ENCODE results near the gene CTSO. TPM values are rescaled to one million over a fixed set of nuclear protein-coding genes. Genes with fewer than 3 reads are reported as not detected.

CTSO gene
- total RNA-seq, 1 donor from 2014 or later: 7.5 TPM

DNA sequence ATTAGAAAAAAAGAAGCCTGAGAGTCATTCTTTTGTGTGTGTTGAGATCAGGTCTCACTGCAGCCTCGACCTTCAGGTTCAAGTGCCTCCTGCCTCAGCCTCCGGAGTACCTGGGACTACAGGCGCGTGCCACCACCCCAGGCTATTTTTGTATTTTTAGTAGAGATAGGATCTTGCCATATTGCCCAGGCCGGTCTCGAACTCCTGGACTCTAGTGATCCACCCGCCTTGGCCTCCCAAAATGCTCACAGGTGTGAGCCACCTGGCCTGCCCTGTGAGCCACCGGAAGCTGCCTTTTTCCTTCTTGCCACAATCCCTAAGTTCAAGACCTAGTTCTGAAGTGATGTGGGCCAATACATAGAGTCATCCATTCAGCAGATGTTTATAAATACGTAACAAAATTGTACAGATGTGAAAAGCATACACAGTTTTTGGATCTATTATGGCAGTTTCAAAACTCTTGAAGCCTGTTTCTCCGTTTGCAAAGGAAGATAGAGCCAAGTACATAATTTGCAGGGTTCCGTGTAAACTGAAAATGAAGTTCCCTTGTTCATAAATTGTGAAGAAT lies 536 bp upstream of the CTSO start:
- H3K4me1 ChIP-seq: peaks cover 0 to 4% of the 10 kb centered on the region in 2 donors
- H3K4me3 ChIP-seq: peak overlapping the region; percentile 85 to 98
- no peaks in the 10 kb centered on the region for H3K36me3 ChIP-seq
- no peaks in the 10 kb centered on the region for H3K9me3 ChIP-seq
- intact Hi-C loops (cut with DNase I): loop anchor here (1.0 to 10.0 kb wide), 5 partner anchors 427 to 1021 kb away; partner anchors contain the start of genes MAP9 and PDGFC
- DNase-seq (ENCODE audit: low spot score in 2 of 2): no peak
- TF ChIP-seq, protein P1, sequence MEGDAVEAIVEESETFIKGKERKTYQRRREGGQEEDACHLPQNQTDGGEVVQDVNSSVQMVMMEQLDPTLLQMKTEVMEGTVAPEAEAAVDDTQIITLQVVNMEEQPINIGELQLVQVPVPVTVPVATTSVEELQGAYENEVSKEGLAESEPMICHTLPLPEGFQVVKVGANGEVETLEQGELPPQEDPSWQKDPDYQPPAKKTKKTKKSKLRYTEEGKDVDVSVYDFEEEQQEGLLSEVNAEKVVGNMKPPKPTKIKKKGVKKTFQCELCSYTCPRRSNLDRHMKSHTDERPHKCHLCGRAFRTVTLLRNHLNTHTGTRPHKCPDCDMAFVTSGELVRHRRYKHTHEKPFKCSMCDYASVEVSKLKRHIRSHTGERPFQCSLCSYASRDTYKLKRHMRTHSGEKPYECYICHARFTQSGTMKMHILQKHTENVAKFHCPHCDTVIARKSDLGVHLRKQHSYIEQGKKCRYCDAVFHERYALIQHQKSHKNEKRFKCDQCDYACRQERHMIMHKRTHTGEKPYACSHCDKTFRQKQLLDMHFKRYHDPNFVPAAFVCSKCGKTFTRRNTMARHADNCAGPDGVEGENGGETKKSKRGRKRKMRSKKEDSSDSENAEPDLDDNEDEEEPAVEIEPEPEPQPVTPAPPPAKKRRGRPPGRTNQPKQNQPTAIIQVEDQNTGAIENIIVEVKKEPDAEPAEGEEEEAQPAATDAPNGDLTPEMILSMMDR (IDR thresholded peaks at IDR 0.05): no peak
- peak overlapping the region; percentile 98 for H3K27ac ChIP-seq
- no peaks in the 10 kb centered on the region for H3K27me3 ChIP-seq

GRCh38 chr4:155952501-155952901 lies 1.2 kb downstream of the CTSO start:
- Histone ChIP-seq H3K4me1 (peaks cover 0 to 4% of the 10 kb centered on the region in 2 donors), H3K27me3 (no peaks in the 10 kb centered on the region), H3K36me3 (no peaks in the 10 kb centered on the region), H3K9me3 (no peaks in the 10 kb centered on the region), H3K4me3 (peak overlapping the region; percentile 16 to 85), H3K27ac (peak overlapping the region; percentile 98)
- intact Hi-C loops (cut with DNase I): loop anchor here (2.0 to 10.0 kb wide), 6 partner anchors 146 to 1022 kb away; partner anchors contain the start of genes GUCY1A1, MAP9 and PDGFC
- DNase-seq (ENCODE audit: low spot score in 2 of 2): no peak
- TF ChIP-seq, protein P1 (IDR thresholded peaks at IDR 0.05): no peak

GRCh38 chr4:155950461-155950860 lies 3.2 kb downstream of the CTSO start:
- Histone ChIP-seq H3K36me3 (no peaks in the 10 kb centered on the region), H3K4me3 (no peak overlapping the region), H3K4me1 (peaks cover 0 to 4% of the 10 kb centered on the region in 2 donors), H3K27ac (no peak overlapping the region), H3K27me3 (no peaks in the 10 kb centered on the region), H3K9me3 (no peaks in the 10 kb centered on the region)
- no peak for DNase-seq (ENCODE audit: low spot score in 2 of 2)
- intact Hi-C loops (cut with DNase I): loop anchor here (5.0 to 10.0 kb wide), 4 partner anchors 423 to 1024 kb away; partner anchors contain the start of genes MAP9 and PDGFC
- TF ChIP-seq, protein P1 (IDR thresholded peaks at IDR 0.05): no peak

DNA sequence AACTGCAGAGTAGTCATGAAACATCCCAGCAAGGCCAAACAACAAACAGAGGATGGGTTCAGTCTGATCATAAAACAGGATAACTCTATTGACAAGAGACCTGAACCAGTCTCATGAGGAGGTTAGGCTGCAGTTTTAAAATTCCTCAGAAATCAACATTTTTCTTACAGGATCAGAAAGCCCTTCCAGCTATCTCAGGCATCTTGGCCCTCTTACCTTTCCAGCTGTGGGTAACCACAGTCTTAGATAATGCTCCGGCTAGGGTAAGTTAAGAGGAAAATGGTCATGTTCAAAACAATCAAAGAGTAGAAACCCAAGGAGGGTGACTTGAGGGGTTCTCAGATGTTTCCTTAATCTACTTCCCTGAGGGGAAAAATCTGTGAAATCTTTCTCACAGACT lies 5.1 kb downstream of the CTSO start:
- no peak overlapping the region for H3K4me3 ChIP-seq
- H3K36me3 ChIP-seq: no peaks in the 10 kb centered on the region
- H3K27ac ChIP-seq: no peak overlapping the region
- H3K27me3 ChIP-seq: no peaks in the 10 kb centered on the region
- no peak for DNase-seq (ENCODE audit: low spot score in 2 of 2)
- intact Hi-C loops (cut with DNase I): no loop called here
- no peaks in the 10 kb centered on the region for H3K4me1 ChIP-seq
- H3K9me3 ChIP-seq: no peaks in the 10 kb centered on the region
- TF ChIP-seq, protein P1 (IDR thresholded peaks at IDR 0.05): no peak

DNA sequence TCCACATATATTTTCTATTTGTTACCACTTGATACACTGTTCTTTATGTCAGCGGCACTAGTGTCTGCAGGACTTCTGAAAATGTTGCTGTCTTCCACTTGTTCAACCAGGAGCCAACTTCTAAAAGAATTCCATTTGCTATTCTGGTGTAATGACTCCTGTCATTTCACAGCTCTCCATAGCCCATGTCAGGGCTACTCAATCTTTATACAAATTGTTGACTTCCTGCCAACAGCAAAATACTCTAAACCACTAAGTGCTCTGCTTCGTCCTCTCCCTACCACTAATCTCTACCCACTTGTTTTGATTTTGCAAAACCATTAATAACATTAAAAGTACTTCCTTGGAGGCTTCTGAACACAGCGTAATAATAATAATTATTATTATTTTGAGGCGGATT lies 7.2 kb downstream of the CTSO start:
- intact Hi-C loops (cut with DNase I): no loop called here
- peaks cover 0 to 2% of the 10 kb centered on the region in 2 donors for H3K36me3 ChIP-seq
- no peak overlapping the region for H3K4me3 ChIP-seq
- no peak for DNase-seq (ENCODE audit: low spot score in 2 of 2)
- no peaks in the 10 kb centered on the region for H3K27me3 ChIP-seq
- TF ChIP-seq, protein P1 (IDR thresholded peaks at IDR 0.05): no peak
- H3K4me1 ChIP-seq: no peaks in the 10 kb centered on the region
- no peak overlapping the region for H3K27ac ChIP-seq
- no peaks in the 10 kb centered on the region for H3K9me3 ChIP-seq

Data from ascending aorta (tissue), 2 donors.